Embryonic facial prominence (tissue), 1 donor: ENCODE measurements around the gene TAF3.
"Not testable (repeated sequence)": the region's sequence is repeated elsewhere in the genome, so short reads cannot be mapped to it uniquely, and the experiment has no call there.

ENCODE experiments used
- DNase-seq: peaks from one replicate; pipeline ENCODE4 v3.0.0-alpha.2; 2016; ENCODE audit errors: extremely low spot score

TAF3 gene

DNA sequence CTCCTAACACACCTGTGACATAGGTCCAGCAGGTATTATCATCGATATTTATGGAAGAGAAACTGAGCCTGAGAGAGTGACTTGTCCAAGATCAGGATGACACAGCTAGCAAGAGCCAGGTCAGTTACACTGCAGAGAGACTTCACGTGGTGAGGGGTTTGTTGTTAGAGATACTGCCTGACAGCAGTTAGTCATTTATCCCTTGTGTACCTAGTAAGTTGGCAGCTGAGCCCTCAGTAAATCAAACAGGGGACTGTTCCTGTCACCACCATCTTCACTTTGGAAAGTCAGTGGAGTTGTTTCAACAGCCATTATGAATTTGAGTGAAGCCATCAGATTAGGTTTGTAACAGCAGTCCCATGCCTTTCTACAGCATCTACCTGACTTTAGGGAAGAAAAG, 148.7 kb downstream of the TAF3 start:
- no peak for DNase-seq

DNA sequence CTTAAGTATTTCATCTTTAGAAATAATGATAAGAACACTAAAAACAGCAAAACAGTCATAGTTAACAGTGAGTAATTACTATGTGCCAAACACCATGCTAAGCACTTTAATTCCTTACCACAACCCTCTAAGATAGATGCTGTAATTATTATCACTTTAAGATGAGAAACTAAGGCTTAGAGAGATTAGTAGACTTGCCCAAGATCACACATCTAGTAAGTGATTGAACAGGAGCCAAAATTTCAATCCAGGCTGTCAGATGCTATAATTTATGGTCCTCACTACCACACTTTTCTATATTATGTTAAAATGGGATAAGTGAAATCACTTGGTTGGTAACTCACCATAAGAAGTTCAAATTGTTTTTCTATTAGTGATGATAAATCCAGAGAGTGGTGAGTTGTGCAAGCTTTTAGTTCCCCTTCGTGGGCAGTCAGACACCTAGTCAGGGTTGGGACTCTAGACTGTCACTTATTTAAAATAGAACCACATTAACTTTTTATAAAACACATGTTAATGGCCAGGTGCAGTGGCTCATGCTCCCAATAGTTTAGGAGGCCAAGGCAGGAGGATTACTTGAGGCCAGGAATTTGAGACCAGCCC, 150.3 kb downstream of the TAF3 start:
- no peak for DNase-seq

DNA sequence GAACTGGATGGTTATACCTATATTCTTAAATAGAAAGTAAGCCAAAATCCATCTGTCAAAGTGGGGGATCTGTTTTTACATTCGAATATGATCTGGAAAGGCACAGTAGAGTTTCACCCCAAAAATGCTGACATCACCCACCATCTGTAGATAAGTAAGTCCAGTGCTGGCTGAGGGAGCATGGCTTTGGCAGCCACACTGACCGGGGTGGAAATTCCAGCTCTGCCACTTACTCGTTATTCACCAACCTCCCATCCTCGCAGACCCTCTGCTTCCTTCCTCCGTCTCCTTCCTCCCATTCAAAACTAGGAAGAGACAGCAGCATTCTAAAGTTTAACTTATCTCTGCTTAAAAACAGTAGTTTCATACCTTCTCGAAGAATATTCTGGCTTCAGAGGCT, 151.3 kb downstream of the TAF3 start:
- DNase-seq: no peak

DNA sequence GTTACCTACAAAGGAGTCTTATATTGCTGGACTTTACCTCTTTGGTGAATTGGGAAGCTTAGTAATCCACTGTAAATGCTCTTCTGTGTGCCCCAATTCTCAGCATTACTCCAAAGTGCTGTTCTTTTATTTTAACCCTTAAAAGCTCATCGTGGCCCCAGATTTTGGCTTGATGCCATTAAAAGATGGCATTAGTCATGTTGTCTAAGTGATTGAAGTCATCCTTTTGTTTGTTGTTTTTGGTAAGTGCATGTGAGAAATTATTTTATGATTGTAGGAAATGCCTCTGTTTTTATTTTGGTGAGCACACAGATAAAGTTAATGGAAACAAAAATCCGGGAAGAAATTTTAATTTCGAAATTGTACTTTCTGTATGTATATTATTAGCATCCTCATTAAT, 153.6 kb downstream of the TAF3 start:
- DNase-seq: no peak

DNA sequence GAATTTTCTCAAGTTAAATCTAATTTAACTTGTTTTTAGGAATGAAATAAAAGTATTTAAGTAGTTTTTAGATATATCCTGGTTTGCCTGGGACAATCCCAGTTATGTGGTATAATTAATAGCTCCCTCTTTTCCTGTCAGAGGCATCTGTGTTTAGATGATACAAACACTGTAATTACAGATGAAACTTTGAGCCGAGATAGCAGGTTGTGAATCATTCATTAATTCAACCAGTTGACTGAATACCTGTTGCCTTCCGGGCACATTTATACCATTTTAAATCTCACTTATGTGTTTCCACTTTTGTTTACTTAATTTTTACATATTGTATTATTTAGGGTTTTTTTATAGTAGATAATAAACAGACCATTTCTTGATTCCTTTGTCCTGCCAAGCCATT, 154.1 kb downstream of the TAF3 start:
- DNase-seq: no peak

DNA sequence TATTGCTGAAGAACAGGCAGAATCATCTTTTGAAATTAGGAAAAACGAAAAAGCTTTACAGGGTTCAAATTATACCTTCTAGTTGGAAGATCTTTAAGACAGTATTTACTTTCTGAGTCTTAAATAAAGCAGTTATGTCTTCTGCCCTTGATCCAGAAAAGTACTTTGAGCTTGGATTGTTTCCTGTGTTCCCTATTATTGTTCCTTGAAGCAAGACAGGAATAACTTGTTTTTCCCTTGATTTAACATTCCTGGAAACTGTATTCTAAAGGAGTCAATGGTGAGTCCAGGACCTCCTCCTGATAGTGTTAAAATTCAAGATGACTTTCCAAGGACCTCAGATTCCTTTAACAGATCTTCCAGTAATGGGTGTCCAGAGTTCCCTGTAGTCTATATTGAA, 161.9 kb downstream of the TAF3 start:
- DNase-seq: no peak

DNA sequence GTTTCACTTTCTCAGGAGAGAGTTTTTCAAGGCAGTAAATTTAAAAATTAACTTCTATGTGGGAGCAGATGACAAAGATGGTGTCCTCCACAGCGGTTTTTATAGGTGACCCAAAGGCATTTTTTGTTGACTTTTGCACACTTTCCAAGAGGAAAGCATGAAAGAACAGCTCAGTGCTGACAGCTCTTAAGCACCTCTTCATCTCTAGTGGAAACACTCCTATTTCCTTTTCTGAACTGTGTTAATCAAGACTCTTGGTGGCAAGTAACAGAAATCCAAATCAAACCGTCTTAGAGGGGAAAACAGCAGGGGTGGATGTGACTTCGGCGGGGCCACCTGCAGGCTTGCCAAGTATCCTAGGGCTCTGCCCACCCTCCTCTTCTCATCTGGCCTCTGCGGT, 164.4 kb downstream of the TAF3 start:
- DNase-seq: no peak

DNA sequence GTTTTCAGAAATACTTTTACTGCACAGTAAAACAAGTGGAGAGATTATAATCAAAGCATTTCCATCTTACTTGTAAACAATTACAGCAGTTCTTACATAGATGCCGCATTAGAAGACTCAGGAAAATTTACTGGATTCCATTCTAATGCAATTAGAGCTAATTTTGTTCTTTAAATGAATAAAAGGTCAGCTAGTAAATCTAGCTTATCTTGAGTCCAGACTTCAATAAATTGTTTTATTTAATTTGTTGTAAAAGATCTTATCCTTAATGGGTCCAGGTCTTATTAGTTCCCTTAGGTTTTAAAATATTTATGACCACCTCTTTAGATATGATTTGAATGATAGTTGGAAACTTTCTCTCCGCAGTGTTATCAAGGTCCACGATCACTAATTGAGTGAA, 166.0 kb downstream of the TAF3 start:
- no peak for DNase-seq

DNA sequence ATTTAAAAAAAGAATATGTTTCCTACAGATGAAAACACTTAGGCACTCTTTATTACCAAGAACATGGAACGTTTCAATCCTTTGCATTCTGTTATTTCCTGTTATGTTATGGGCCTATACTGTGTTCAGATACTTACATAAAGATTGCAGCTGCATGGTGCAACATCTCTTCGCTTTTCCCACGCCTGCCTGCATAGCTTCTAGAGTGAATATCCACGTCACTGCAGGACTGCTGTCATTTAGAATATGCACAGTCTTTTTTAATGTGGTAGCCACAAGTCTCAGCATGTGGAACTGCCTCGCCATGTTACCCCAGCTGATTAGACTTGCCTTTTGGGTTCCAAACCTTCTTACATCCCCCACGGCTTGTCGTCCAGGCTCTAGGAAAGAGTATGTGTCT, 166.6 kb downstream of the TAF3 start:
- DNase-seq: no peak

DNA sequence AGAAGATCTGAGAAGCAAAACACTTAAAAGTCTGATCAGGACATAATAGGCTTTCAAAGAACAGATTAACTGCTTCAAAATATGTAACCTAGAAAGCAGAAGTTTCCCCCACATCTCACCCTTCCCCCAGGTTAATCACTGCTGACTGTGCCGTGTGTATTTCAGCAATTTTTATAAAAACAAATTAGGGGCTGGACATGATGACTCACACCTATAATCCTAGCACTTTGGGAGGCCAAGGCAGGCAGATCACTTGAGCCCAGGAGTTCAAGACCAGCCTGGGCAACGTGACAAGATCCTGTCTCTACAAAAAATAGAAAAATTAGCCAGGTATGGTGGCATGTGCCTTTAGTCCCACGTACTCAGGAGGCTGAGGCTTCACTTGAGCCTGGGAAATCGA, 168.5 kb downstream of the TAF3 start:
- DNase-seq: no peak

DNA sequence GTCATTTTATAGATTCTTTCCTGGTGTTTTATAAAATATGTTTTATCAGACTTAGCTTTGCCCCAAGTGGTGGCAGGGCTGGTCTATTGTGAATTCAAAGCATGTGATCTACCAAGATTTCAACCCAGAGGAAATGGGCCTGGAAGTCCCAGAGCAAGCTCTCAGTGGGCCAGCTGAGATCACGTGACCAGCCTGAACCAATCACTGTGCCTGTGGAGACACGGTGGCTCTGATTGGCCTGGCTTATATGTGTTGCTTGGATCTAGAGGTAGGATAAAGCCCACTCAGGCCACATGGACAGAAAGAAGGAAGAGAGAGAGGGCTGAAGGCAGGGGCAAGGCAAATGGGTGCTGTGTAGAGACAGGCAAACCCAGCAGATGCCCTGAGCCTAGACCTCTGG, 170.7 kb downstream of the TAF3 start:
- no peak for DNase-seq

DNA sequence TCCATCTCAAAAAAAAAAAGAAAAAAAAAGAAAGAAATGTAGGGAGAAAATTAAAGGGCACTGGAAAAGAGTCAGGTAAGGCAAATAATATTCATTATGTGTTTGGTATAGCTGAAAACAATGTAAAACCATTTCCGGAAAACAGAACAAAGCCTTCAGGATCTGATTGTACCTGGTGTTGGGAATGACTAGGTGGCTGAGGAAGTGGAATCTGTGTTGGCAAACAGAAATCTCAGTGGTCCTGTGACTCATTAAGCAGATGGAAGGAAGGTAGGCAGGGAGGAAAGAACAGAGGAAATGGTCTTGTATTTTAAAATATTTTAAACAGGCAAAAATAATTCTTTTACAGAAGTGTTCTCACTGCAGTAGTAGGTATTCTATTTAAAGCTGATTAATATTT, 180.5 kb downstream of the TAF3 start:
- no peak for DNase-seq

DNA sequence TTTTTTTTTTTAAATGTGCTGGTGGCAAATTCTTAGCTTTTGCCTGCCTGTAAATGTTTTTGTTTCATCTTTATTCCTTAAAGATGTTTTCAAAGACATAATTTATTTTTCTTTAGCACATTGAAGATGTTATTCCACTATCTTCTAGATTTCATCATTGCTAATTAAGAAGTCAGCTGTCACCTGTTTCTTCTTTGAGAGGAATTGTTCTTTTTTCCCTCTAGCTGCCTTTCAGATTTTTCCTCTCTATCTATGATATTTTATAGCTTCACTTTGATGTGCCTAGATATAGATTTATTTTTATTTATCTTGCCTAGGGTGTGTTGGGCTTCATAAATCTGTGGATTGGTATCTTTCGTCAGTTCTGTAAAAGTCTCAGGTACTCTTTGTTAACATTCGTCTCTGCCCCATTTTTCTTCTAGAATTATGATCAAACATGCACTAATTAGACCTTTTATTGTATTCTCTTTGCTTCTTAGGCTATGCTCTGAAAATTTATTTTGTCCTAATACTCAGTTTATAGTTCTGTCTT, 186.2 kb downstream of the TAF3 start:
- no peak for DNase-seq

DNA sequence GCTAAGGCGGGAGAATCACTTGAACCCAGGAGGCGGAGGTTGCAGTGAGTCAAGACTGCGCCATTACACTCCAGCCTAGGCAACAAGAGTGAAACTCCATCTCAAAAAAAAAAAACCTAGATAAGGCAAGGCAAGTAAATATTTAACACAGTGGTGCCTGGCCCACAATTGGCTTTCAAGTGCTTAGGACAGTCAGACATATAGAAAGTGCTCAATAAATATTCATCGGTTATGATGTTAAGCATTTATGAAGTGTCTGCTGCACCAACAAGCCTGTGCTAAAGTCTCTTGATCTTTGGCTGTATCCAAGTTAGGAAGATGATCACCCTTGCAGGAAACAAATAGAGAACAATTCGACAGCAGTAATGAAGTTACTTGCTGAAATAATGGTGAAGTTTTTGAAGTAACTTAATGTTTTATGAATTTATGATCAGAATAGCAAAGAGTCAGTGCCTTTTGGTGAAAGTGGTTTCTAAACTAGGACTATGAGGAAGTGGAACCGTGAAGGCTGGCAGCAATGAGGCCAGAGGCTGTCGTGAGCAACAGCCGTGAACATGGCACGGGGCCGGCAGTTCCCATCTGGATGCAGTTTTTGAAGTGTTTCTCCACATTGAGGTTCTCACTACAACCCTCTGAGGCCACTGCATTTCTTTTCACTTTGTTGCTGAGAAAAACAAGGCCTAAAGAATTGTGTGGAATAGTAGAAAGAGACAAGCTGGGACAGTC, 188.1 kb downstream of the TAF3 start:
- DNase-seq: no peak

DNA sequence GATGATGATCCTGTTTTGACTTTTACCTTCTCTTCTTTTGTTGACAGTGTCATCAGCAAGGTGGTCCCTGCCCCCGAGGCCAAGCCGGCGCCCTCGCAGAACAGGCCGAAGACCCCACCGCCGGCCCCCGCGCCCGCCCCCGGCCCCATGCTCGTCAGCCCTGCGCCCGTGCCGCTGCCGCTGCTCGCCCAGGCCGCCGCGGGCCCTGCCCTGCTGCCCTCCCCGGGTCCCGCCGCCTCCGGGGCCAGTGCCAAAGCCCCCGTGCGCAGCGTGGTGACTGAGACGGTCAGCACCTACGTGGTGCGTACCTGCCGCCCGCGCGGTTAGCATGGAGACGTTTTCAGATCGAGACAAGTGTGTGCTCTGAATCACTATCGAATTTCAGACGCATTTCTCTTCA, 190.7 kb downstream of the TAF3 start:
- no peak for DNase-seq

DNA sequence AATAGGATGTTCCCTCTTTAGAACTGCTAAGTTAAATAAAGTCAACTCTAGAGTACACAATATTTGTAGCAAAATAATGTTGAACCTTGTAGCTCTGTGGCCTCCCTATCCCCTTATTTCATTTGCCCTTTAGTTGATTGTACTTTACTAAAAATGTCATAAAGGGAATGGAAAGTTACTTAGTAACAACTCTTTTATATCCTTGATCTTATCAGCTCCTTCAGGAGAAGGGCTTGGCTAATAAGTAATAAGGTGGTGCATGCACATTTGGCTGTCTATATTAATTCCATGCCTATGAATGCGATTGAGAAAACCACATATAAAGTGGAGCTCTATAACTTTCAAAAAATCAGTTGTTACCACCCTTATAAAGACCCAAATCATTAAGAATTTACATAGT, 194.7 kb downstream of the TAF3 start:
- no peak for DNase-seq

DNA sequence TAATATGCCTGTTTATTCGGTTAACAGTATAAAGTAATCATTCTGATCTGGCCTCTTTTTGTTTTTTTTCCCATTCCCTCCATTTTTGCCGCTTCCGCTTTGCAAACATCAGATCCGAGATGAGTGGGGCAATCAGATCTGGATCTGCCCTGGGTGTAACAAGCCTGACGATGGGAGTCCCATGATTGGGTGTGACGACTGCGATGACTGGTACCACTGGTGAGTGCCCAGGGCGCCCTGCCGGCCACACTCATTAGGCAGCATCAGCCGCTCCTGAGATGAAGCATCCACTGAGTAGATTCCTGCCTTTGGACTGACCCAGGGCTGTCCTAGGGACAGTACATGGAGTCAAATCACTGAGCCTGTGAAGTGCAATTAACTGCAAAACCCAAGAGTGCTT, 195.3 kb downstream of the TAF3 start:
- DNase-seq: no peak

DNA sequence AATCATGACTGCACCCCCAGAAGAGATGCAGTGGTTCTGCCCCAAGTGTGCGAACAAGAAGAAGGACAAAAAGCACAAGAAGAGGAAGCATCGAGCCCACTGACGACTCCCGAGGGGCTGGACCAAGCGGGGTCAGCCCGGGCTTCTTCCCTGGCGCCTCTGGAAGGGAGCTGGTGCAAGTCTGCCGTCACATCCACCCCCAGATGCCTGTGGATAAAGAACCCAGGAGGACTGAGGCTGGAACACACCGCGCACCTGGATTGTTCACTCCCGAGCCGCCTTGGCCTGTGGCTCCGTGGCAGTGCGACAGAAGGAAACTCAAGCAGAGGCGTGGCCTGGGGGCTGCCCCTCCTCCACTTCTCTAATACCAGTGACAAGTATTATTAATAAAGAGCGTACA, 196.3 kb downstream of the TAF3 start:
- DNase-seq: no peak

DNA sequence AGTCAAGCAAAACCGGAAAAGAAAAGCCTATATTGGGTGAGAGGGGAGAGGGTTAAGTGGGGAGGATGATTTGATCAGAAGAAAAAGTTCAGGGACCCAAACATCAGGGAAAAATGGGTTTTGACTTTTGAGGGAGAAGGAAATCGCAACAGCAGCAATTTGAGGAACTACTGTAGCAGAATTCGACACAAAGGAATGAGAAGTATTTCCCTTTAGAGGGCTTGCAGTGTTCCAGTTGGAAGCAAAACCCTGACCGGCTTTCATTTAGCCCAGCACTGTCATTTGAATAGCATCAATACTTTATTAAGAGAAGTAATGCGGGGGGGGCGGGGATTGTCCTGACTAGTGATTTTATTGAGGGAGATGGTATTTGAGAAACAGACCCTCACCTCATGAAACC, 199.0 kb downstream of the TAF3 start:
- no peak for DNase-seq

DNA sequence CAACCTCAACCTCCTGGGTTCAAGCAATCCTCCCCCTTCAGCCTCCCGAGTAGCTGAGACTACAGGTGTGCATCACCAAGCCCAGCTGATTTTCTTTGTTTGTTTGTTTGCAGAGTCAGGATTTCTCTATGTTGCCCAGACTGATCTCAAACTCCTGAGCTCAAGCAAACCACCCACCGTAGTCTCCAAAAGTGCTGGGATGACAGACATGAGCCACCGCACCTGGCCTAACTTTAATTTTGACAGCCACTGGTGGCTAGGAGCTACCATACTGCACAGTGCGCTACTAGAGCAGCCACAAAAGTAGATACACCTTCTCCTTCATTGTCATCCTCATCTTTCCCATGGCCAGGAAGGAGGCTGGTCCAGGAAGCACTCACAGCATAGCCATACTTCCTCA, 205.0 kb downstream of the TAF3 start:
- no peak for DNase-seq

DNA sequence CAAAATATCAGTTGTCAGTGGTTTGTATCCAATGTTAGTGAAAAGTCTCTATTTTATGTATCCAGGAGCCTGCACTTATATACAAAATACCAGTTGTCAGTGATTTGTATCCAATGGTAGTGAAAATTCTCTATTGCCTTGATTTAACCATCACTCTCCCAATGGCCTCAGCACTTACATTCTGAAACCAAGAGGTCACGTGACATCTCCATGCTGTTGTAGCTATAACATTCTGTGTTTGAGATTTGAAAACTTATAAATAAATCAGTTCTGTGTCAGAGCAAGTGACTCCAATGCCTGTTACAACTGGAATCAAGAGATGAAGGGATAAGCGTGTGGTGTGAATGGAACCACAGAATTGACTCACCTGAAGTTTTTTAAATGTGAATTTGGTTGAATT, 205.5 kb downstream of the TAF3 start:
- no peak for DNase-seq

DNA sequence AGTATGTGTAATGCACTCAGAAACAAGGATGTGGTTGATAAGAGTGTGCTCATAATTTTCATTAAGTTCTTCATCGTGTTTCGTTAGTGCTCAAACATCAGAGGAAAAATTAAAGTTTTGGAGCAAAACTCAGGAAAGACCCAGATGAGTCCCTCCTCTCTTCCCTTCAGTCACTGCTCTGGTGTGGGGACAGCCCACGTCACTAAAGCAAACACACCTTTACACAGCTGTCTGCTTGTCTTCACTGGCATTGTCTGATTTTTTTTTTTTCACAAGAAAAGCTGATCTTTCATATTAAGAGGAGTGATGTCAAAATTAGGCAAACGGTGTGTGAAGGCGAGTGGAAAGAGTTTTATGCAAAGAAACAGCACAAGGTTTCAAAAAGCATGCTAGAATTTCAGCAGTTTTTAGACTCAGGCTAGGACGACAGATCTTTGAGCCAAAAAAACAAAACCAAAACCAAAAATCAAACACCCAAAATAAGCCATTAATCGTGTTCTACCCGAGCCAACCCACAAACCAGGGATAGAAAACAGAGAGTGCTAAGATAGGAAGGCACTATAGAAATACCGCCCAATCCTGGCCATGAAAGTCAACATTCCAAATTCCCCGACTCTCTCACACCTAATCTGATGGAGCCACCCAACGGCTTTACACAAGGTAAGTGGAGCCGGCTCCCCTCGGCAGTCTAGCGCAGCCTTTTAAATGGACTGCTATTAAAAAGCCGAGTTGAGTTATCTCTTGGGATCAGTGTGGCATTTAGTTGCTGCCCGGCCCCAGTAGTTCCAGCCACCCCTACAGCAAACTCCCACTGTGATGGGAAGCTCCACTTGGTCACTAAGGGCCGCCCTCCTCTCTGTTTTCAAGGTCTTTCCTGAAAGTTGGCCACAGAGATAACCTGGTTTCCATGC, 208.3 kb downstream of the TAF3 start:
- no peak for DNase-seq

DNA sequence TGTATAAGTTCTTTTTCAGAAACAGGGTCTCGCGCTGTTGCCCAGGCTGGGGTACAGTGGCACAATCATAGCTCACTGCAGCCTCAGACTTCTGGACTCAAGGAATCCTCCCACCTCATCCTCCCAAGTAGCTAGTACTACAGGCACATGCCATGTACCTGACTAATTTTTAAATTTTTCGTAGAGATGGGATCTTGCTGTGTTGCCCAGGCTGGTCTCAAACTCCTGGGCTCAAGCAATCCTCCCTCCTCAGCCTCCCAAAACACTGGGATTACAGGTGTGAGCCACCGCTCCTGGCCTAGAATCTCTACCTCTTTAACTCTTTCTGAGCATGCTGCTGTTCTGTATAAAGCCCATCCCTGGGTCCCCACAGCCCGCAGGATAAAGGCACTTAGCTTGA, 212.9 kb downstream of the TAF3 start:
- not testable (repeated sequence) for DNase-seq
